GM21825 (cell line): ENCODE data around the gene IQCK.

ENCODE experiments used
- ATAC-seq: cut with Tn5 transposase; IDR thresholded peaks from one replicate; pipeline ENCODE4 v1.9.1; 2021; ENCODE audit warnings: mild to moderate bottlenecking, moderate library complexity; ENCODE audit not compliant: unreplicated experiment

The IQCK gene

GRCh38 chr16:19753815-19754643 lies 36.0 kb downstream of the IQCK start:
- ATAC-seq: no peak

- ATAC-seq: no peak
These were observed 36.6 kb downstream of the IQCK start for GRCh38 chr16:19754644-19755036.

- no peak for ATAC-seq
These were observed 37.2 kb downstream of the IQCK start for GRCh38 chr16:19755268-19755667.

DNA sequence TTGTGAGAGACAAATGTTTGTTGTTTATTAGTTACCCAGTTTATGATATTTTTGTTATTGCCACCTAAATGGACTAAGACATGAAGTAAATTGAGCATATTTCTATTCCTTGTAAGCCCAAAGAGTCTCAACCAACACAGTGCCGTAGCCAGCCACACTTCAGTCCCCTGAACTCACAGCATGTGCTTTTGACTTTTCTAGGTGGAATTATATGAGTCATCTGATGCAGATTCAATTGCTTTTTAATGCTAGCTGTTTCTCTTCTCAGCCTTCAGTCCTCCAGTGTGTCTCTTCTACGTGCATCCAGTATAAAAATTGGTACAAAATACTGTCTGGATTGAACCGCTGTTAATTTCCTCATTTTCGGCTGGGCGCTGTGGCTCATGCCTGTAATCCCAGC lies 39.0 kb downstream of the IQCK start:
- ATAC-seq: no peak

DNA sequence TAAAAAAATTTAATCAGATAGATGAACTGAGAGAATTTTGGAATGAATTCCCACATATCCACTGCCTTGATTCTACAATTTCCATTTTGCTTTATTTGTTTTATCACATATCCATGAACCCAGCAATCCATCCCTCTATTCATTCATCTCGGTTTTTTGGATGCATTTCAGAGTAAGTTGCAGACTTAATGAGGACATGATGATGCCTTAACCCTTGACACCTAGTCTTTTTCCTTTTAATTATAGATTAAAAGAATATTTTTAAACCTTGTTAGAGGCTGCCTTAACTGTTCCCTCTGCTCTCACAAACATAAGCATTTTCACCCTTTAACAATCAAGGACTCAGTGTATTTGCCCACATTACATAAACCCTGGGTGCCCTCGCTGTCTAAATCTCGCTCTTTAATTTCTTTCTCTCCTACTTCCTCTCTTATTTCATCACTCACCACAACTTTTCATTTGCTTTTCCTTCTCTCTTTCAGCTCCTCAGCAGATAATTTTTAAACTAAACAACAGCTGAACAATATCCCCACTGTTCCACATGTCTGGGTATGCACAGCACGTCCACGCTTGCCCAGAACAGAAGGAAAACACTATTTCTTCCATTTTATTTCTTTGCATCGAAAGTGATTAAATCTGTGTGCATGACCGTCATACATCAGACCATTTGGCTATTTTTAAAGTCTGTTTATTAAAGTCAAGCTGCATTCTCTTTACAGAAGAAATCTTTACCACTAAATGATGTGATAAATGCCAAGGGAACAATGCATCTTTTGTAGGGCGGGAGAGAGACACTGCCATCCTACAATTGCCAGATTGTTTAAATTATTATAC lies 39.9 kb downstream of the IQCK start:
- no peak for ATAC-seq

- ATAC-seq: no peak
These were observed 42.4 kb downstream of the IQCK start for GRCh38 chr16:19760356-19761060.

DNA sequence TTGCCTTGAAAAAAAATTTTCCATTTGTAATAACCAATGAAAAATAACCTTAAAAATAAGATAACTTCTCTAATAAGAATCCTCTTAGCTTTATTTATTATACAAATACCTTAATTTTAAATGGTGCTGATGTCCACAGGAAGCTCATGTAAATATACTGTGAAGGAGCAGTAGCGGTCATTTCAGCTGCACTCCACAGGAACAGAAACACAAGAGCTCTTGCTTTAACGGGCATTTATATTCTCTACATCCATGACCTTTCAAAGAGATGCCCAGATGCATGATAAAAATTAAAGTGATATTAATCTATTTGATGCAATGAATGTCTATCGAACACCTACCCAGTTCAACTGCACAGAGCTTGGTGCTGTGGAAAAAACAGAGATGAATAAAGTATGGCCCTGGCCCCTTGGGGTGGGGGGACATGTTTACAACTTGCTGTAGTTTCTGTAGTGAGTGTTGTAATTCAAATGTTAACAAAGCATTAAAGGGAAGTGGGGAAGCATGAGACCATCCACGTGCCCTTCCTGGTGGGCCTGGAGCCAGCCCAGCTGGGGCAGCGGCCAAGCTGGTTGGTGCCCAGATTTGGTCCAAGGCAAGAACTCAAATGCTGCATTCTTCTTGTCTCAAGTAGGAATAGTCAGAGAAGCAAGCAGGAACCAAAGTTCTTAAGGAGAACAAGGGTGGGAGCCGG lies 47.9 kb downstream of the IQCK start:
- no peak for ATAC-seq

- no peak for ATAC-seq
These were observed 48.4 kb downstream of the IQCK start for GRCh38 chr16:19766554-19766884.

DNA sequence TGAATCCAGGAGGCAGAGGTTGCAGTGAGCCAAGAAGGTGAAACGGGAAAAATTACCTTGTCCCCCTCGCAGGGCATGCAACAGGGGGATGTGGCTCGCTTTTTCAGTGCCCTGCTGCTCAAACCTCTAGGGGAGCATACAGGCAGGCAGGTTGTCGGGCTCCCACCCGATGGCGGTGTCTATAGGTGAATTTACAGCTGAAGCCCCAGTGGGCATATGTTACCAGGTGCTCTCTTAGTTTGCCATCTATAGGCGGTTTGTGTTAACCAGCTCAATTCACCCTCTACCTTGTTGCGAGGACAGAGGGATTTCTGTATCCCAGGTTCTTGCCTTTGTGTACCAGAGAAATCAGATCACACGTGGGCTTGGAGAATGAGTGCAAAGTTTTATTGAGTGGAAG lies 48.9 kb downstream of the IQCK start:
- ATAC-seq: no peak

GRCh38 chr16:19767497-19767896 lies 49.4 kb downstream of the IQCK start:
- no peak for ATAC-seq

DNA sequence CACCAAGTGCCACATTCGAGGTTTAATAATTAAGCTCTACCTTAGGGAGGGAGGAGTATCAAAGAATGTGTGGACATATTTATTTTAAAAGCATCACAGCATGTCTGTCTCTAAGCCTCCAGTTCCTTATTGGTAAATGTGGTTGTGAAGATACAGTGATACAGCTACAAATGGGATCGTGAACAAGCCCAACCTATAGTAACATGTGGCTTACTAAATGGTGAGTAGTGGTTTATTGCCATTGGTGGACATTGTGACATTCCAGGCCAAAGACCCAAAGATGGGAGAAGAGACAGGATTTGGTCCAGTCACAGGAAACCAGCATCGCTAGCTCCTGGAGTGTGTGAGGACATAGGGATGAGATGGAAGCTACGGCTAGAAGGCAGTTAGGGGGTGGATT lies 51.2 kb downstream of the IQCK start:
- ATAC-seq: no peak

DNA sequence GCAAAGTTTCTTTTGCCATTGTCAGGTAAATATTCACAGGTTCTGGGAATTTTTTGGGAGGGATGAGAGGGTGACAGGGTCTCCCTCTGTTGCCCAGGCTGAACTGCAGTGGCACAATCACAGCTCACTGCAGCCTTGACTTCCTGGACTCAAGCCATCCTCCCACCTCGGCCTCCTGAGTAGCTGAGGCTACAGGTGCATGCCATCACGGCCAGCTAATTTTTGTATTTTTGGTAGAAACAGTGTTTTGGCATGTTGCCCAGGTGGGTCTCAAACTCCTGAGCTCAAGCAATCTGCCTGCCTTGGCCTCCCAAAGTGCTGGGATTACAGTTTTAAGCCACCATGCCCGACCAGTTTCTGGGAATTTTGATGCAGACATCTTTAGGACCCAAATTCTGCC lies 53.0 kb downstream of the IQCK start:
- ATAC-seq: no peak

DNA sequence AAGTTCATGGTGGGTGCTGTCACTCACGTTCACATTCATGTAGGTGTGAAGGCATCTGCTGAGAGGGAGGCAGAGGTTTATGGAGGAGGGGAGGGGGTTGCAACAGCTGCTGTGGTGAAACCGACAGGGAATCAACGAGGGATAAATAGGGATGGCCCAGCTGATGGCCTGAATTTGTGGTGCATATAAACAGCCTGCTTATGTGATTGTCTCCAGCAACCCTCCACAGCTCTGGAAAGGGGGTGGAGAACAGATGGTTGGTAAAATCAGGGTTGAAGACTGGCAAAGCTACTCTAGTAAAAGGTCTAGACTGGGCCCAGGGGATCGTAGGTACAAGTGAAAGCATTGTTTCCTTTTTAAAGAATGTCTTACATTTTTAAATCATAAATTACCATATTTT lies 53.7 kb downstream of the IQCK start:
- no peak for ATAC-seq

DNA sequence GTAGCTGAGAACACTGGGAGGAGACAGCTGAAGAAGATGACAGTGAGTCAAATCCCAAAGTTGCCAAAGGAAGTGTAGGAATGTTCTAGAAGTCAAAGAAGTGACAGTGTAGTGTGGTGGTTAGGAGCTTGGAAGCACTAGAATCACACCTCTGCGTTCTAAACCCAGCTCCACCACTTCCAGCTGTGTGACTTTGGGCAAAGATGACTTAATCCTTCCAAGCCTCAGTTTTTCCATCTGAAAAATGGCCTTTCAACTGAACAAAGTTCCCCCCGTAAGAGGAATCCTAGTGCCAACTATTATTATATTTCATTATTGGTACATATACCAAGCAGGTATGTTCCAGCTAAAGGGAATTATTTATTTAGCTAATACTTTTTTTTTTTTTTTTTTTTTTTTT lies 56.0 kb downstream of the IQCK start:
- no peak for ATAC-seq

GRCh38 chr16:19776147-19776546 lies 58.1 kb downstream of the IQCK start:
- ATAC-seq: no peak

GRCh38 chr16:19776565-19776964 lies 58.5 kb downstream of the IQCK start:
- ATAC-seq: no peak

DNA sequence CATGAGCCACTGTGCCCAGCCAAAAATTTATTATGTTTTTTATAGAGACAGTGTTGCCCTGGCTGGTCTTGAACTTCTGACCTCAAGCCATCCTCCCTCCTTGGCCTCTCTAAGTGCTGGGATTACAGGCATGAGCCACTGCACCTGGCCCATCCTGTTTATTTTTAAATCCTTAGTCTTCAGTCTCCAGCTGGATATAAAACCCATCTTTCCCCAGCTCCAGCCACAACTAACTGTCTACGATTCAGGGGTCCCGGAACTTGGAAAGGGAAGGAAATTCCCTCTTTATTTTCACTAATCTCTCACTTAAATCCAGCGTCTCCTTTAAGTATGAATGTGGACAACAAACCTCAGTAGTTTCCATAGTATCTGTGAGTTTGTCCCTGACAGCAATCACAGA lies 62.2 kb downstream of the IQCK start:
- ATAC-seq: no peak

DNA sequence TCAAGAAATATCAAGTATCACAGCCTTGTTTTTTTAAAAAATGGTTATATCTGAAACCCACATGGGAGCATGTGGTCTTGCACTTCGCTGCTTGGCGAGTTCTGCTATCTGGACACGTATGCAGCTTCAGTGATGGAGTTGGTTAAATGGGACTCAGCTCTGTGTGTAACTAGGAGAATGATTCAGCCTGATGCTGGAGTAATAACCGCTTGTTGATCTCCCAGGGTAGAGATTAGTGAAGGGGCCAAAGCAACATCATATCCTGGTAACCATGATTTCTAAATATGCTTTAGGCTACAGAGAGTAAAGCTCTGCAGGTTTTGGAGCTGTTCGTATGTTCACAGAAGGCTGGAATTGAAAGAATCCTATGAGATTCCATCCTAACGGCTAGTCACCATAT lies 63.2 kb downstream of the IQCK start:
- no peak for ATAC-seq

DNA sequence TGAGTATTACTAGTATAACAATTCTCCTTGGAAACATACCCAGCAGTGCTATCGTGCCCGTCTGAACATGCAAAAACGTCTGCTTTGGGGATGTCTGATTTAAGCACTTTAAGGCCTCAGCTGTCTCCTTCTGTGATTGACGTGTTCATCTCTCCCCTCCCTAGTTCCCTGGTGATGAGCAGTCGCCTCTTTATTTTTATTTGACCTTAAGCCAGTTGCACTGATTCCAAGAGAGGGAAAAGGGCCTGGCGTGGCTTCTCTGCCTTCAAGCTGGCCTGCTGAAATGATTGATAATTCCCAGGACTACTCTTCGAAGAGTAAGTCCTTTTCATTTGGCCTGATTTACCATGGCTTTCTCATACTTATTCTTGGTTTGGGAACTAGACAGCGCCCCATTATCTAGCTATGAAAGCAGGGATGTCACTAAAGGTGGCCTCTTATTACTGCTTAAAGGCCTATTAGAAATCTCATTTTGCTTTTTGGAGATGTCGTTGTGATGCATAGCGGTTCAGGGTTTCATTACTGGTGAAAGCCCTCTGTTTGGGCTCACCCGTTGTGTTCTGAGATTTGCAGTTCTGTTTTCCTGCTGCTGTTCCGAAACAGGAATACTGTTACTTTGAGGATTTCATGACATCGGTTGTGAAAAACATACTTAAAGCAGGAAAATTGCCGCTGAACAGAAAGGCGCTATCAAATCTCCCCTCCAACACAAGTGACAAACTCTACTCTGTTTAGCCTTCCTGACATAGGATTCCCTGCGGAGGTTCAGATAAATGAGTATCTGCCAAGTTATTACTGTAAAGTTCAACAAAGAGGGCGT lies 65.5 kb downstream of the IQCK start:
- ATAC-seq: no peak

GRCh38 chr16:19784183-19784736 lies 66.2 kb downstream of the IQCK start:
- no peak for ATAC-seq
